ENCODE results near the gene SYNDIG1.

- no peak for TF ChIP-seq CTCF (IDR thresholded peaks at IDR 0.05)
- no peak for TF ChIP-seq POLR2A (IDR thresholded peaks at IDR 0.05)
- no peak for TF ChIP-seq EP300 (IDR thresholded peaks at IDR 0.05; ENCODE audit: low read depth)
These were observed 149.3 kb downstream of the SYNDIG1 start for GRCh38 chr20:24618739-24619138.

Data from transverse colon (tissue), 3 donors.